ENCODE measurements around the gene POLD2.

- TF ChIP-seq, protein P1, sequence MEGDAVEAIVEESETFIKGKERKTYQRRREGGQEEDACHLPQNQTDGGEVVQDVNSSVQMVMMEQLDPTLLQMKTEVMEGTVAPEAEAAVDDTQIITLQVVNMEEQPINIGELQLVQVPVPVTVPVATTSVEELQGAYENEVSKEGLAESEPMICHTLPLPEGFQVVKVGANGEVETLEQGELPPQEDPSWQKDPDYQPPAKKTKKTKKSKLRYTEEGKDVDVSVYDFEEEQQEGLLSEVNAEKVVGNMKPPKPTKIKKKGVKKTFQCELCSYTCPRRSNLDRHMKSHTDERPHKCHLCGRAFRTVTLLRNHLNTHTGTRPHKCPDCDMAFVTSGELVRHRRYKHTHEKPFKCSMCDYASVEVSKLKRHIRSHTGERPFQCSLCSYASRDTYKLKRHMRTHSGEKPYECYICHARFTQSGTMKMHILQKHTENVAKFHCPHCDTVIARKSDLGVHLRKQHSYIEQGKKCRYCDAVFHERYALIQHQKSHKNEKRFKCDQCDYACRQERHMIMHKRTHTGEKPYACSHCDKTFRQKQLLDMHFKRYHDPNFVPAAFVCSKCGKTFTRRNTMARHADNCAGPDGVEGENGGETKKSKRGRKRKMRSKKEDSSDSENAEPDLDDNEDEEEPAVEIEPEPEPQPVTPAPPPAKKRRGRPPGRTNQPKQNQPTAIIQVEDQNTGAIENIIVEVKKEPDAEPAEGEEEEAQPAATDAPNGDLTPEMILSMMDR (IDR thresholded peaks at IDR 0.05), result no peak
- no peak for TF ChIP-seq POLR2A (IDR thresholded peaks at IDR 0.05)
Measured at GRCh38 chr7:44100458-44101302, 22.7 kb downstream of the POLD2 start.
